ENCODE measurements around the gene ZNF451.
"Not testable (repeated sequence)": the region's sequence is repeated elsewhere in the genome, so short reads cannot be mapped to it uniquely, and the experiment has no call there.

- not testable (repeated sequence) for TF ChIP-seq CTCF (IDR thresholded peaks at IDR 0.05); ZFX (IDR thresholded peaks at IDR 0.05; ENCODE audit: borderline replicate concordance)
Observed at GRCh38 chr6:57044061-57044460, 45.9 kb upstream of the ZNF451 start.

All from 22Rv1 (cell line).